Neural crest cell (in vitro differentiated cells): Measurements from ENCODE around the gene NAGK. TPM values are rescaled to one million over a fixed set of nuclear protein-coding genes. Genes with fewer than 3 reads are reported as not detected.
"Not testable (repeated sequence)": the region's sequence is repeated elsewhere in the genome, so short reads cannot be mapped to it uniquely, and the experiment has no call there.

Experiments
- DNase-seq: peaks from one replicate; pipeline ENCODE4 v3.0.0; 2021; ENCODE audit warnings: low read depth, mixed read lengths, low spot score
- H3K27ac Mint-ChIP-seq: one replicate; pipeline ENCODE4 v1.8.0; 2021; ENCODE audit warnings: mild to moderate bottlenecking, mixed read lengths; ENCODE audit not compliant: unreplicated experiment
- H3K27me3 Mint-ChIP-seq: 2 replicates; pipeline ENCODE4 v1.8.0; 2021; ENCODE audit warnings: low read depth, mild to moderate bottlenecking, mixed read lengths
- H3K36me3 Mint-ChIP-seq: 2 replicates; pipeline ENCODE4 v1.8.0; 2021; ENCODE audit warnings: low read depth, mild to moderate bottlenecking, mixed read lengths
- H3K4me1 Mint-ChIP-seq: 2 replicates; pipeline ENCODE4 v1.8.0; 2021; ENCODE audit warnings: mixed read lengths
- H3K4me3 Mint-ChIP-seq: one replicate; pipeline ENCODE4 v1.8.0; 2021; ENCODE audit warnings: mild to moderate bottlenecking, mixed read lengths
- H3K9me3 Mint-ChIP-seq: 2 replicates; pipeline ENCODE4 v1.8.0; 2021; ENCODE audit warnings: mixed read lengths
- total RNA-seq: library from RNA; stranded (reverse); gene quantifications from 2 replicates; pipeline ENCODE4 v1.2.1, GENCODE V29; 2021
- TF ChIP-seq, protein P1 (sequence below): fragments of 200-600 bp; sonication (generic); conservative IDR thresholded peaks from 2 replicates; pipeline ENCODE4 v1.5.0; 2021; ENCODE audit warnings: antibody characterized with exemption, mild to moderate bottlenecking

NAGK gene
- total RNA-seq, 1 donor from 2014 or later: 70.3 TPM

DNA sequence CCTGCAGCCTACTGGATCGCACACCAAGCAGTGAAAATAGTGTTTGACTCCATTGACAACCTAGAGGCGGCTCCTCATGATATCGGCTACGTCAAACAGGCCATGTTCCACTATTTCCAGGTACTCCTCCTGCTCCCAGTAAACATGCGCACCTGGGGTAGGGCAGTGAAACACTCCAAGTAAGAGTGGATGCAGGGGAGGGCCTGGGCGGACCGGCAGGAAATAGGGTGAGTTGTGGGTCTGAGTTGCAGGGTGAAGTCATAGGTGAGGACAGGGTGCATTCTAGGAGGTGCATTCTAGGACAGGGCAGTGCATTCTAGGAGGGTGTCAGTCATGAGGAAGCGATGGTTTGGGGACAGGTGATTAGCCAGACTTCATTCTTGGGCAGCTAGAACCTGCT is 5.0 kb downstream of the NAGK start:
- TF ChIP-seq, protein P1, sequence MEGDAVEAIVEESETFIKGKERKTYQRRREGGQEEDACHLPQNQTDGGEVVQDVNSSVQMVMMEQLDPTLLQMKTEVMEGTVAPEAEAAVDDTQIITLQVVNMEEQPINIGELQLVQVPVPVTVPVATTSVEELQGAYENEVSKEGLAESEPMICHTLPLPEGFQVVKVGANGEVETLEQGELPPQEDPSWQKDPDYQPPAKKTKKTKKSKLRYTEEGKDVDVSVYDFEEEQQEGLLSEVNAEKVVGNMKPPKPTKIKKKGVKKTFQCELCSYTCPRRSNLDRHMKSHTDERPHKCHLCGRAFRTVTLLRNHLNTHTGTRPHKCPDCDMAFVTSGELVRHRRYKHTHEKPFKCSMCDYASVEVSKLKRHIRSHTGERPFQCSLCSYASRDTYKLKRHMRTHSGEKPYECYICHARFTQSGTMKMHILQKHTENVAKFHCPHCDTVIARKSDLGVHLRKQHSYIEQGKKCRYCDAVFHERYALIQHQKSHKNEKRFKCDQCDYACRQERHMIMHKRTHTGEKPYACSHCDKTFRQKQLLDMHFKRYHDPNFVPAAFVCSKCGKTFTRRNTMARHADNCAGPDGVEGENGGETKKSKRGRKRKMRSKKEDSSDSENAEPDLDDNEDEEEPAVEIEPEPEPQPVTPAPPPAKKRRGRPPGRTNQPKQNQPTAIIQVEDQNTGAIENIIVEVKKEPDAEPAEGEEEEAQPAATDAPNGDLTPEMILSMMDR: no peak
- no peak for DNase-seq
- H3K4me1 Mint-ChIP-seq: peaks cover 18% of the 10 kb centered on the region
- no peak overlapping the region for H3K4me3 Mint-ChIP-seq
- no peaks in the 10 kb centered on the region for H3K27me3 Mint-ChIP-seq
- no peak overlapping the region for H3K27ac Mint-ChIP-seq
- no peaks in the 10 kb centered on the region for H3K9me3 Mint-ChIP-seq
- peaks cover 8% of the 10 kb centered on the region for H3K36me3 Mint-ChIP-seq

DNA sequence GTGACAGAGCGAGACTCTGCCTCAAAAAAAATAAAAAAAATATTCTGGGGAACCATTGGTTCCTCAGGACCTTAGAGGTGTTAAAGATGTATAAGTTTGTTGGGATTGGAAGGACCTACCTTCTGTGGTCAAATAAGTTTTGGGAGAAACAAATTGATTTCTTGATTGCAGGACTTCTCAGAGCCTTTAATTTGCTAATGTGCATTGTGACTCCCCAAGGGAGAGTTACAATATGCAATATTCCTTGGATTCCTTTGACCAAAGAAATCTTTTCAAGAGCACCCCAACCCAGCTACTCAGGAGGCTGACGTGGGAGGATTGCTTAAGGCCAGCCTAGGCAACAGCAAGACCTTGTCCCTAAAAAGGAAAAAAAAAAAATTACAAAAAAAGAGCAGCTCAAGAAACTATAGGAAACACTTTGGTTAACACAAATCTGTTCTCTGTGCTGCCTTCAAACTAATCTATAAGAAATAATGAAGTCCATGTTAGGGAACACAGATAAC is 6.5 kb downstream of the NAGK start:
- H3K36me3 Mint-ChIP-seq: peaks cover 12% of the 10 kb centered on the region
- DNase-seq: no peak
- H3K27ac Mint-ChIP-seq: no peak overlapping the region
- TF ChIP-seq, protein P1: no peak
- peaks cover 7% of the 10 kb centered on the region for H3K4me1 Mint-ChIP-seq
- H3K27me3 Mint-ChIP-seq: no peaks in the 10 kb centered on the region
- H3K4me3 Mint-ChIP-seq: no peak overlapping the region
- no peaks in the 10 kb centered on the region for H3K9me3 Mint-ChIP-seq

DNA sequence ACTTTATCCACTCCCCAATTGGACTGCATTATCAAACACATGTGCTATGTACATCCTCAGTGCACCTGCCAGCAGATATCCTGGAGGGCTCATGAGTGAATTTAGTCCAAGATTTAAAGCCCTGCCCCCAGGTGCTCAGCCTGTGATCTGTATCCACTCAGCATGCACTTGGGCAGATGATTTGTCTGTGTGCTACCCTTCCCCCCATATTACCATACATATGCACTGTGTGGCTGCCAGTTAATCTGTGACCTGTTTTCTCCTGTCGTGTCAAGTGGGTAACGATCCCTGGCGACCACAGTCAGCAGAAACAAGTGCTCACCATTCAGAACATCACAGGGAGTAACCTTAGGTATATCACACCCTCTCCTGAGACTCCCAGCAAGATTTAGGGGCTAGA is 10.2 kb downstream of the NAGK start:
- Mint-ChIP-seq H3K27ac (no peak overlapping the region), H3K27me3 (no peaks in the 10 kb centered on the region), H3K4me3 (no peak overlapping the region), H3K4me1 (no peaks in the 10 kb centered on the region), H3K36me3 (peaks cover 9% of the 10 kb centered on the region), H3K9me3 (no peaks in the 10 kb centered on the region)
- DNase-seq: no peak
- TF ChIP-seq, protein P1: no peak

DNA sequence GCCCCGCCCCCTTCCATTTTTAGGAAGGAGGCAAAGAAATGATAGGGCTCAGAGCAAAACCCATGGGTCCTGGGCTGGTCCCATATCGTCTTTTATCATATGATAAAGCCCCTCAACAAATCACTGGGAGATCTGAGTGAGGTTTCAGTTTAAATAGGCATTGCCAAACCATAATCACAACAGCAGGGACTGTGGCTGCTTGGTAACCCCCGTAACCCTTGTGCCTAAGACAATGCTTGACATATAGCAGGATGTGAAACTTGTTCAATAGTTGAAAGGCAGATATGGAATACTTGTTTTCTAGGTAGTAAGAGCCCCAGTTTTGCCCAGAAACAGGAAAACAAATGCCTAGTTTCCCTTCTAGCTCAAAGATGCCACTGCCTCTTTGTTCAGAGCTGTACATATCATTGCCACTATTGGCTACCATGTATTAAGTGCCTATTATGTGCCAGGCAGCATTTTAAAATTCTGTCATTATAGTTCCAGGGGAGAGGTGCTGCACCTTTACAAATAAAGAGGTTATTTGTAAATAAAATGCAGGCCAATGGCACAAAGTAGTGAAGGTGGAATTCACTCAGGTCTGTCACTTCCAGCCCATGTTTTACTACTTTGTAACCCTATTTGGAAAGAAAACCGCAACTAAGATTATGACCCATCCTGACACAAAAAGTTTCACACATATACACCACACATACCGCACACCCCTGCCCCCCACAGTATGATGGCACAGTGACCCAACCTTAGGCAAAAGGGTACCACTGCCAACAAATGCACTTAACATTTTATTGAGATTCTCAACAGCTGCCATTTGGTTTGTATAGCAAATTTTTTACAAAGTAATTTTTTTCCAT is 14.2 kb downstream of the NAGK start:
- Mint-ChIP-seq H3K4me3 (no peak overlapping the region), H3K4me1 (peaks cover 3% of the 10 kb centered on the region), H3K27me3 (peaks cover 34% of the 10 kb centered on the region), H3K27ac (no peak overlapping the region), H3K9me3 (no peaks in the 10 kb centered on the region), H3K36me3 (peaks cover 4% of the 10 kb centered on the region)
- TF ChIP-seq, protein P1: no peak
- DNase-seq: no peak

DNA sequence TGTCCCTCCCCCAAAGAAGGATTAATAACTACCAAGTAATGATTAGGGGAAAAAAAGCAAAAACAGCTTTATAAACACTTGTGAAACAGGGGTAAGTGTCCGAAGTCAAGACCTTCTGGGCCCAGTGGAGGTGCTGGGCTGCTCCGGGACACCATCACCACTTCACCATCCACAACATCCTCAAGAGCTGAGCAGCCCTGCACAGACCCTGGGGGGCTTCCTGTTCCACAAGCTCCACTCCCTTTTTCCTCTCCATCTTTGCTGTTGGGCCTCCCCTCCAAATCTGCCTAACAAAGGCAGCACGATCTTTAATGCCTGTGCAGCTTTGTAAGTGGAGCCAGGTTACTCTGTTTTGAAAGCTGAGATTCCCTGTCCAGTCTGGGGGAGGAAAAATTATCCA is 14.8 kb downstream of the NAGK start:
- H3K4me3 Mint-ChIP-seq, H3K36me3 Mint-ChIP-seq, H3K27ac Mint-ChIP-seq, H3K9me3 Mint-ChIP-seq, H3K4me1 Mint-ChIP-seq, DNase-seq: not testable (repeated sequence)
- peaks cover 41% of the 10 kb centered on the region for H3K27me3 Mint-ChIP-seq

DNA sequence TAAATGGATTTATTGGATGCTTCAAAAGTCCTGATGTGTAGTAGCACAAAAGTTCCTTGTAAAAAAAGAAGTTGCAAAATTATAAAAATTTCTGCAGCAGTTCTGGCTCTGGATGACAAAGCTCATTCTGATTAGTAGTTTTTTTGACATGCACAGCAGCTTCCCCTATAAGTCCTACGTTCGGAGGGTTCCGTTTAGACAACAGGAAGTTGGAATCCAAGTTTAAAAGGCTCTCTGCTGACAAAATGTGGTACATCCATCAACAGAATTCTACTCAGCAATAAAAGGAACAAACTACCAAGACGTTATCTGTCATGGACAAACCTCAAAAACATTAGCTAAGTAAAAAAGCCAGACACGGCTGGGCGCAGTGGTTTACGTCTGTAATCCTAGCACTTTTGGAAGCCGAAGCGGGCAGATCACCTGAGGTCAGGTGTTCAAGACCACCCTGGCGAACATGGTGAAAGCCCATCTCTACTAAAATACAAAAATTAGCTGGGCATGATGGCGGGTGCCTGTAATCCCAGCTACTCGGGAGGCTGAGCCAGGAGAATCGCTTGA is 15.4 kb downstream of the NAGK start:
- not testable (repeated sequence) for H3K36me3 Mint-ChIP-seq, DNase-seq, H3K4me3 Mint-ChIP-seq, H3K4me1 Mint-ChIP-seq, H3K27ac Mint-ChIP-seq, H3K9me3 Mint-ChIP-seq
- H3K27me3 Mint-ChIP-seq: peaks cover 45% of the 10 kb centered on the region

DNA sequence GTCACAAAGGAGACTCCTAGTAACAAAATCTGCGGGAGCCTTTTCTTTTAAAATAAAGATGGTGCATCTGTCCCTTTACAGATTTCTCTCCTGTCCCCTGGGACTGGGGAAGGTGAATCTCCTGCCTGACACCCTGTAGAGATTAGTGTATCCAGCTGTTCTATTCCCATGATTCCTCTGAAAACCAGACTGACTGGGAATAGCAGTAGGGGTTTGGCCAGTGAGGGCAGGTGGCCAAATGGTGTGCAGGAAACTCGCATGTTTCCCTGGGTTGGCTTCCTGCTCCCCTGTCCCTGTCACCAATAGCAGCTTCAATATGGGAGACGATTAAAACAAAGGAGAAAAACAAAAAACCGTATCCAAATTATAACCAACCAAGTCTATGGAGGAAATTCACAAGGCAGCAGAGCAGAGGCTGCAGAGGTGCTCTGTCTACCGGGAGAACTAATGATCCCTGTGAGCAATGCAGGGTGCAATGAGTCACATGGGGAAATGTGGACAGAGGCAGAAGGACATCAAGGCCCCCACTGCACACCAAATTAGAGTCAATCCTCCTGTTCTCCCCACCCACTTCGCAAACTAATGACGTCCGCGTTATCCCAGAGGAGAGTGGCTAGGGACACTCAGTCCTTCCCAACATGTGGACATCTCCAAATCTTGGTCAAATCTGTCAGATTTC is 17.0 kb downstream of the NAGK start:
- H3K4me3 Mint-ChIP-seq, DNase-seq, H3K27ac Mint-ChIP-seq, H3K9me3 Mint-ChIP-seq, H3K36me3 Mint-ChIP-seq, H3K4me1 Mint-ChIP-seq: not testable (repeated sequence)
- H3K27me3 Mint-ChIP-seq: peaks cover 62% of the 10 kb centered on the region

DNA sequence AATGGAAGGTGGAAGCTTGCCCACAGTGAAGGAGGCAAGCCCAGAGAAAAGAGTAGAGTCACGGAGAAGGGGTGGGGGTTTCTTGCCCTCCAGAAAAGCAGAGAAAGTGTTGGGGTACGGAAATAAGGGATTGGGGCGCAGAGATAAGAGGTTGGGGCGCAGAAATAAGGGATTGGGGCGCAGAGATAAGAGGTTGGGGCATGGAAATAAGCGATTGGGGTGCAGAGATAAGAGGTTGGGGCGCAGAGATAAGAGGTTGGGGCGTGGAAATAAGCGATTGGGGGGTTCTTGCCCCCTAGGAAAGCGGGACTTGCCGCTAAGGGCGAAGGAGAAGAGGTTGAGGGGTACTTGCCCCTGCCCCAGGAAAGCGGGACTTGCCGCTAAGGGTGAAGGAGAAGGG is 21.0 kb downstream of the NAGK start:
- H3K4me3 Mint-ChIP-seq, H3K4me1 Mint-ChIP-seq, H3K36me3 Mint-ChIP-seq, H3K27ac Mint-ChIP-seq, DNase-seq, H3K9me3 Mint-ChIP-seq: not testable (repeated sequence)
- peaks cover 57% of the 10 kb centered on the region for H3K27me3 Mint-ChIP-seq

DNA sequence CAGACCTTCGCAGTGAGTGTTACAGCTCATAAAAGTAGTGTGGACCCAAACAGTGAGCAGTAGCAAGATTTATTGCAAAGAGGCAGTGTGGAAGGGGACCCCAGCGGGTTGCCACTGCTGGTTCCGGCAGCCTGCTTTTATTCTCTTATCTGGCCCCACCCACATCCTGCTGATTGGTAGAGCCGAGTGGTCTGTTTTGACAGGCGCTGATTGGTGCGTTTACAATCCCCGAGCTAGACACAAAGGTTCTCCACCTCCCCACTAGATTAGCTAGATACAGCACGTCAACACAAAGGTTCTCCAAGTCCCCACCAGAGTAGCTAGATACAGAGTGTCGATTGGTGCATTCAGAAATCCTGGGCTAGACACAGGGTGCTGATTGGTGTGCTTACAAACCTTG is 23.4 kb downstream of the NAGK start:
- H3K36me3 Mint-ChIP-seq, DNase-seq, H3K27ac Mint-ChIP-seq, H3K4me1 Mint-ChIP-seq, H3K9me3 Mint-ChIP-seq, H3K4me3 Mint-ChIP-seq: not testable (repeated sequence)
- H3K27me3 Mint-ChIP-seq: peaks cover 38% of the 10 kb centered on the region
